Astrocyte of the spinal cord (primary cell): Measurements from ENCODE around the gene ANKRD42.

Experiments used
- DNase-seq: peaks from one replicate; pipeline ENCODE4 v3.0.0; 2011; ENCODE audit warnings: low read depth, low spot score
- H3K4me3 ChIP-seq: 2 replicates; pipeline ENCODE4 v1.5.1; 2011; ENCODE audit warnings: low read depth, mild to moderate bottlenecking, low read length, moderate library complexity
- in situ Hi-C: cut with HindIII; loops from 2 replicates; pipeline ENCODE4 v1.10.0; 2017; ENCODE audit warnings: low sequenced_read_pairs
- TF ChIP-seq, protein P1 (sequence below): IDR thresholded peaks from 2 replicates; pipeline ENCODE4 v1.5.1; 2012; ENCODE audit warnings: low read depth, mild to moderate bottlenecking, low read length, inconsistent platforms

ANKRD42 gene

DNA sequence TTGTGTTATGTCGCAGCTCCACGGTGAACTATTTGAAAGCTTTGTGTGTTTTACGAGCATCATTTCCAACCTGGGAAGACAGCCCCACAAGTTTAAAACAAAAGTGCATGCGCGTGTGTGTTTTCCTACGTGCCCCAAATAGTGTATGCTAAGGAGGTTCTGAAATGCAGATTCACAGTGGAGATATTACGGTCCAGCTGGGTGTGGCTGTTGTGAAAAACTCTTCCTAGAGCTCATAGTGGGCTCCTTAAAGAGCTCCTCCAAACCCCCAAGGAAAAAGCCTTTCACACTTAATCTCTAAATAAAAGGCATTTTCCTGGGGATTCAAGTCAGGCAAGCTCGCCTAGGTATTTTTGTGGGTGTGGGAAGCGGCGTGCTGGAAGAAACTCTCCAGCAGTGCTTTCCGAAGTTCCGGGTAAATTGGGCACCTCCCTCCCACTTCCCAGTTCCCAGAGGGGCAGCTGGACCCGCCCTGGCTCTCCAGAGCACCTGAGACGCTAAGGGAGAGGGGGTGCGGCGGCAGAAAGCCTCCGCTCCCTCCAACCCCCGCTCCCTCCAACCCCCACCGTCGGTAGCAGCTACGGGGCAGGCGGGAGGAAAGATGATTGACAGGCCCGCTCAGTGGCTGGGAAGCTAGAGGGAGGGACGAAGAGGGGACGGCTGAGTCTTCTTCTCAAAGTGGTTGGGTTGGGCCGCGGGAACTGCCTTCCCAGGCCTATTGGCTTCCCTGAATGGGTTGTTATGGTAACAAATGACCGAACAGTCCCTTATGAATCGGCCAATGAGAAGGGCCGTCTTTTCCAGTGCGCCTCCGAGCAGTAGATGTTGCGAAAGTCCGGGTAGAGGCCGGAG lies 37.1 kb upstream of the ANKRD42 start:
- TF ChIP-seq, protein P1, sequence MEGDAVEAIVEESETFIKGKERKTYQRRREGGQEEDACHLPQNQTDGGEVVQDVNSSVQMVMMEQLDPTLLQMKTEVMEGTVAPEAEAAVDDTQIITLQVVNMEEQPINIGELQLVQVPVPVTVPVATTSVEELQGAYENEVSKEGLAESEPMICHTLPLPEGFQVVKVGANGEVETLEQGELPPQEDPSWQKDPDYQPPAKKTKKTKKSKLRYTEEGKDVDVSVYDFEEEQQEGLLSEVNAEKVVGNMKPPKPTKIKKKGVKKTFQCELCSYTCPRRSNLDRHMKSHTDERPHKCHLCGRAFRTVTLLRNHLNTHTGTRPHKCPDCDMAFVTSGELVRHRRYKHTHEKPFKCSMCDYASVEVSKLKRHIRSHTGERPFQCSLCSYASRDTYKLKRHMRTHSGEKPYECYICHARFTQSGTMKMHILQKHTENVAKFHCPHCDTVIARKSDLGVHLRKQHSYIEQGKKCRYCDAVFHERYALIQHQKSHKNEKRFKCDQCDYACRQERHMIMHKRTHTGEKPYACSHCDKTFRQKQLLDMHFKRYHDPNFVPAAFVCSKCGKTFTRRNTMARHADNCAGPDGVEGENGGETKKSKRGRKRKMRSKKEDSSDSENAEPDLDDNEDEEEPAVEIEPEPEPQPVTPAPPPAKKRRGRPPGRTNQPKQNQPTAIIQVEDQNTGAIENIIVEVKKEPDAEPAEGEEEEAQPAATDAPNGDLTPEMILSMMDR = no peak
- peak; percentile 100 for DNase-seq
- peak overlapping the region; percentile 65 for H3K4me3 ChIP-seq
- in situ Hi-C loops = no loop called here

DNA sequence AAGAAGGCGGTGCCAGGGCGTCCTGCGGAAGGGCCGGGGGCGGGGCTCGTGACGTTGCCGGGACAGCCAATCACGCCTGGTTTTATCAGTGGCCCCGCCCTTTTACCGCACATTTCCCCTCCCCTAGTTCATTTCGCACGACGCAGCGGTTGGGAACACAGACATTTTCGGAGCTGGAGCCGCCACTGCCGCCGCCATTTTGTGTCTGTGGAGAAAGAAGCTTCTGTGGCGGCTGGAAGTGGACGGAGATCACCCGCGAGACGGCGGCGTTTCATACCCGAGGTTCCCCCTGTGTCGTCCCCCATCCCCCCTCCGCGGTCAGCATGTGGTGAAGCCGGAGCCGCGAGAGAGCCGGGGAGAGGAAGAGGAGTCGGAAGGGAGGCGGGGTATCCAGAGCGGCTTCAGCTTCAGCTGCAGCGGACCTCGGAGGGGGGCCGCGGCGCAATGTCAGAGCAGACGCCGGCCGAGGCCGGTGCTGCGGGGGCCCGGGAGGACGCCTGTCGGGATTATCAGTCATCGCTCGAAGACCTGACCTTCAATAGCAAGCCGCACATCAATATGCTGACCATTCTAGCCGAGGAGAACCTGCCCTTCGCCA lies 36.4 kb upstream of the ANKRD42 start, which contains the start of gene PCF11:
PCF11 (plus strand) TSS at position 136 of the 598 bp plus-strand sequence; CDS start at position 445, 309 bp downstream.
- peak within 1 kb of the TSS; percentile 81 for H3K4me3 ChIP-seq
- TF ChIP-seq, protein P1 = no peak
- in situ Hi-C loops = no loop called here
- no peak for DNase-seq

DNA sequence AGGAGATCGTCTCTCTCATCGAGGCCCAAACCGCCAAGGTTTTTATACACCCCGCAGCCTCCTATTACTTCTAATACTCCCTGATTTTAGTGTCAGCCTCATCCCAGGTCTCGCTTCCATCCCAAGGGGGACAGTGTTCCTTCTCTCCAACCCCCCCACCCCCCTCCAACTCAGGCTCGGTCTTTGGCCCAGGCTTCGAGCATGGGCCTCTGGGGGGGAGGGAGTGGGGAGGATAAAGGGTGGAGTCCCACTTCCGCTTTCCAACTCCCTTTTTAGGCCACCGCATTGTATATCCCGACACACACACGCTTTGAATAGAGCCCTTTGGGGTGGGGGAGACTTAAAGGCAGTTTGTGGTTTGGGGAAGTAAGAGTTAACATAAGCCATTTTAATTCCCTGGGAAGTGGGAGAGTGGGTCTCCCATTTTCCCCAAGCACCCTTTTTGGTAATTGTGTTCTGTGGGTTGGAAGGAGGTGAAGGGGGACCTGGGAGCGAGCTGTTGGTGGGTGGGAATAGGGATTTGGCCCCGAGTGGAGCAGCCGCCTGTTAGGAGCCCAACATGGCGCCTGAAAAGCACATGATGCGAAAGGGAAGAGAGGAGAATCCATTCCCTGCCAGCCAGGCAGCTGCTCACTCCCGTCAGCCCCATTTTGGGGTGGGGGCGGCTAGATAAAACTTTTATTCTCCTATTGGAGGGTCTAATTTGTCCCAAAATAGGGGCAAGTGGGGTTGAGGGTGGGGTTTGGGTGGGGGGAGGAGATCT lies 35.7 kb upstream of the ANKRD42 start:
- TF ChIP-seq, protein P1 = no peak
- in situ Hi-C loops = no loop called here
- H3K4me3 ChIP-seq = peak overlapping the region; percentile 81
- DNase-seq = peak; percentile 60

DNA sequence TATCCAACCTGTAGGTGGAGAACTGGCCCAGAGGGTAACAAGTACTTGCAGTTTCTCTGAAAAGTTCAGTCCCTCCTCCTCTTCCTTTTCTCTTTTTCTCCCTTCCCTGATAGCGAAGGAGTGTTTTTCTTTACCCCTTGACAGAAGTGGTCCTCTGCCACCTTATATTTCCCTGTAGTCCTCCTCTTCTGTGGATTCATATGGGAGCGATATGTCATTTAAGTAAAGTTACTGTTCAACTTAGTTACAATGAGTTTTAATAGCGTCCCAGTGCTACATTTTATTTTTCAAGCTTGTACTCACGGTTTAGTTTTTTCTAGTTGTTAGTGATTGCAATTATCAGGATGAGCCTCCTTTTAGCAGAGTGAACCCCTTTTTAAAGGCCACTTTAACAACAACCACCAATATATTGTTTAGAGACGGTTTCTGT lies 35.1 kb upstream of the ANKRD42 start:
- in situ Hi-C loops = no loop called here
- TF ChIP-seq, protein P1 = no peak
- no peak for DNase-seq
- peak overlapping the region; percentile 81 for H3K4me3 ChIP-seq

DNA sequence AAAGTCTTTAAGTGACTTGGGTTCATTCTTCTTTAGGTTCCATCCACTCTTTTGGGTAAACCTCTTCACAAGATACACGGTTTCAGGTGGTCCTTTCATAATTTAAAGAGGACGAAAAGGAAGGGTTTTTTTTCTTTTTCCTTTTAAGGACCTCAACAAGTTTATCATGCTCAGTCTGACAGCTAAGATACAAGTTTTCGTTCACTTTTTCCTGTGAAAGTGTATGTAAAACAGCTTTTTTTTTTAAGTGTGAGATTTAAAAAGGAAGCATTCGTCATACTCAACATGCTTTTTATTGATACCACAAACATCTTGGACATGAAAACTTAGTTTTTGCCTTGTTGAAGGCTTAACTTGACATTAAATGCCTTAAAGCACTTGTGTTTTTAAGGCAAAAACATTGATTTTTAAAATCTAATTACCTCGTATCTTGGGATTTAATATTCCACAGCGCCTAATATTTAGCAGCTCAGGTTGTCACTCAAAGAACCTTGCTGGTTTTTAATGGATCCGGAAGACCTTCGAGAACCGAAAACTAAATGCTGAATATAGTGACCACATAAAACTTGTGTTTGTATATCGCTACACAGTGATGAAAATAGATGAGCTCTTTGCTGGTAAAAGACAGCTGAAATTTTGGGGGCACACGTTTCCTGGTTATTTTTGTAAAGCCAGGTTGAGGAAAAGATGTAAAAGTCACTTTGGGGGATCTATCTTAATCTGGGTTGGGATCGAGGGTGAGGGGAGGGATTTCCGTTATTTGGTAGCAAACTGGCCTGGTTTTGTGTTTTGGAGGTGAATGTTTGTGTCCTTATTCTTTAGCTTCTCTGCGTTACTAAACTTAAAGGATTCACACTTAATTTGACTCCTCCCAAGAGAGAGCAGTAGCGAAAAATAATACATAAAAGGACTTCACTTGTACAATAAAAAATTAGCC lies 34.3 kb upstream of the ANKRD42 start:
- no peak for DNase-seq
- TF ChIP-seq, protein P1 = no peak
- peak overlapping the region; percentile 81 for H3K4me3 ChIP-seq
- in situ Hi-C loops = no loop called here
